HG03457 (cell line): ENCODE results near the gene CDKN1C.

ENCODE experiments used
- ATAC-seq: cut with Tn5 transposase; IDR thresholded peaks from one replicate; pipeline ENCODE4 v1.9.1; 2021; ENCODE audit warnings: moderate number of reproducible peaks; ENCODE audit not compliant: unreplicated experiment

Gene CDKN1C

DNA sequence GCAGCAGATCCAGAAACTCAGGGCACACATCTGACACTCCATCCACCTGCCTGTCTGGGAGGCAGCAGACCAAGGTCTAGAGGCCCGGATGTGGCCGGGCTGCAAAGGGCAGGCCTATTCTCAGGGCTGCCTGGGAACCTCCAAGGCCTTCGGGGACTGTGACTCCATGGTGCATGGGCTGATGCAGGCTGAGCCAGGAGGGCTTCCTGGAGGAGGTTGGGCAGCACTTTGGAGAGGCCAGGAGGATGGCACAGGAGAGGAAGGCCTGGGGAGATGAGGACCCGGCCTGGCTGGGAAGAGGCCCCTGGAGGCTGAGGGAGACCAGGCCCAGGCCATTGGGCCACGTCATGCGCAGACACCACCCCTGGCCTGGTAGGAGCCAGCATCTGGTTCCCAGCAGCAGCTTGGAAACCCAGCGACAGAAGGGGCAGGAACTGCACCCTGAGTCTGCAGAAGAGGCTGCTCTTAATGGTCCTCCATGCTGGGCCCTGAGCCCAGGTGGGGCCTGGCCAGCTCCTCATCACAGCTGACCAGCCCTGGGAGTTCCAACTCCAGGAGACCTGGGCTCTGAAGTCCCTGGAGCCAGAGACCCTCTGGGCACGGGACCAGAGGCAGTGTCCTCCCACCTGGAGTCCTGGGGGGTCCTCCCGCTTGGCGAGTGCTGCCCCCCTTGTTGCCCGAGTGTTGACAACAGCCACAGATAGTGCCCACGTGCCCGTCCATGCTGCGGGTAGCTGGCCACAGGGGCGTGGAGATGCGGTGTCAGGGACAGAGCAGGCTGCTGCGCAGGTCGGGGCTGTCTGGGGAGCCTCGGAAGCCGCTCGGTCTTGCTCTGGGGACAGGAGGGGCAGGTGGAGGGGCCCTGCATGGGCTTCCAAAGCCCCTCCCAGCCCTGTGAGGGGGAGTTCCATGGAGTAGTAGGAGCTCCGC is 38.1 kb upstream of the CDKN1C start:
- ATAC-seq: no peak

DNA sequence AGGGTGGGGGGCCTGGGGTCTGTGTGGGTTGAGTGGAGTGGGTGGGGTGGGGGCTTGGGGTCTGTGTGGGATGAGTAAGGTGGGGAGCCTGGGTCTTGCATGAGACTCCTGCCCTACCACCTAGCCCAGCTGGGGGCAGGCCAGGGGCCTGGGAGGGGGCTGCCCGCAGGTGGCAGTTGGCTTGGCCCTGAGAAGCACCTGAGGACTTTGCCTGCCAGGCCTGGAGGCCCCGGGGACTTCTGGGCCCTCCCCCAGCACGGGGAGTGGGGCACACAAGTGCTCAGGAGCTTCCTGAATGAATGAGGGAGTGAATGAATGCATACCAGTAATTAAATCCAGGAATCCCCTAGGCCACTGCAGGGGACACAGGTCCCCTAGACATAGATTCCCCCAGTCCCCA is 37.1 kb upstream of the CDKN1C start:
- no peak for ATAC-seq

DNA sequence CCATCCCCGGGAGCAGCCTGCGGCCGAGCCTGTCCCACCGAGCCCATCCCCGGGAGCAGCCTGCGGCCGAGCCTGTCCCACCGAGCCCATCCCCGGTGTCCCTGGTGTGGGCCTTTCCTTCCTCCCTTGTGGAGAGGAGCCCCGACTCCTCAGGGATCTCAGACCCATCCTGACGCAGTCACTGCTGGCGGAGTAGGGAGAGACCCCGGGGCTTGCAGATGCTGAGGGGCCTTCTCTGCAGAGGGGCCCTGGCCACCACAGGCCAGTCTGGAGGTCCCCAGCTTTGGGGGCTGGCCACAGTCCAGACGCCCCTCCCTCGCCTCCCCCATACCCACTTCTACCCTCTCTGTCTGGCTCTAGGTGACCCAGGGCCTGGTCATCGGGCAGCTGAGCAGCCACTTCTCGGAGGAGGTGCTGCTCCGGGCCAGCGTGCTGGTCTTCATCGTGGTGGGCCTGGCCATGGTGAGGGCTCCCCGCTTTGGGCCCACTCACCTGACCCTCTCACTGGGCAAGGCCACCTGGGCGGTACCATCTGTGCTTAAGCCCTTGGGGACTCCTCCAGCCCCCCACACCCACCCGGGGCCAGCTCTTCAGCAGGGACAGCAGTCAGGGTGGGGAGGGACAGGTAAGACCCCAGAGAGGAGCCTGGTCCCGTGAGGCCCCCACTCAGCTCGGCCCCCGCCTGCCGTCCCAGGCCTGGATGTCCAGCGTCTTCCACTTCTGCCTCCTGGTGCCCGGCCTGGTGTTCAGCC is 36.3 kb upstream of the CDKN1C start:
- no peak for ATAC-seq

DNA sequence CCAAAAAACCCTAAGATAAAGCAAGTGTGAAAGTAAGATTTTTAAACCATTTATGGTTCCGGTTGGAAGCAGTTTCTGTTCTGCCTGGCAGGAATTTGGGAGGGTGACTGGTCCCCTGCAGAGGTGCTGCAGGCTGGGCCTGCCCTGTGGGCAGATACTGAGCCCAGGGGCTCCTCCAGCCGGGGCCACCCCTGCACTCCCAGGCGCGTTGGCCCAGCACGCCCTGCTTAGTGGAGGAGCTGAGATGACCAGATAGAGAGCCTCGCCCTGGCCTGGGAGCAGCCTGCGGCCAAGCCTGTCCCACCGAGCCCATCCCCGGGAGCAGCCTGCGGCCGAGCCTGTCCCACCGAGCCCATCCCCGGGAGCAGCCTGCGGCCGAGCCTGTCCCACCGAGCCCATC is 35.7 kb upstream of the CDKN1C start:
- ATAC-seq: no peak

DNA sequence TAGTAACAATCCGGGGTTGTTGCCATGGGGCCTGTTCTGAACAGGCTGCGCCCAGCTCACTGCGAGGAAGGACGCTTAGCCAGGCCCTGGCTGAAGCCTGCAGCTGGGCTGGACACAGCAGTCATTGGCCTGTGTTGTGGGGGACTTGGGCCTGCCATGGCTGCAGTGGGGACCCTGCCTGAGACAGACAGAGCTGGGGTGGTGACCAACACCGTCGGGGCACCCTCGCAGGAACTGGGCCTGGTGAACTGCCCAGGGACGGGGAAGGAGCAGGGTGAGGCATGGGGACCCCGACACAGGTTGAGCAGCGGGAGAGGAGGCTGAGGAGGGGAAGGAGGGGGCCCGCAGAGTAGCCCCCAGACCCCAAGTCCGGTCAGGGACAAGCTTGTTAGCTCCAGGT is 34.8 kb upstream of the CDKN1C start:
- no peak for ATAC-seq

DNA sequence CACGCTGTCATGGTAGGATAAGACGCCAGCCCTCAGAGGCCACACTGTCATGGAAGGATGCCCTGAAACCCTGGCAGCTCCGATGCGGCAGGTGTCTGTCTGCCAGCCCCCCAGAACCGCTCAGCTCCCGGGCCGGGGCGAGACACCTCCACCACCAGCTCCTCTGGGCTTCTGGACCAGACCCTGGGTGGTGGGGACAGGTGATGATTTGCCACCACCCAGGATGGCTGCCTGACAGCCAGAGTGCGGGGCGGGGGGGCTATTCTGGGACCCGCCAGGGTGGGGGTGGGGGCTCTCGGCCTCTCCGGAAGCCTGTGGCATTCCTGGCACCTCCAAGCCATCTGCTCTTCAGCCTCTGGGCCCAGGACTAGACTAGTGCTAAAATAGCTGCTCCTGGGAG is 34.3 kb upstream of the CDKN1C start:
- ATAC-seq: no peak

DNA sequence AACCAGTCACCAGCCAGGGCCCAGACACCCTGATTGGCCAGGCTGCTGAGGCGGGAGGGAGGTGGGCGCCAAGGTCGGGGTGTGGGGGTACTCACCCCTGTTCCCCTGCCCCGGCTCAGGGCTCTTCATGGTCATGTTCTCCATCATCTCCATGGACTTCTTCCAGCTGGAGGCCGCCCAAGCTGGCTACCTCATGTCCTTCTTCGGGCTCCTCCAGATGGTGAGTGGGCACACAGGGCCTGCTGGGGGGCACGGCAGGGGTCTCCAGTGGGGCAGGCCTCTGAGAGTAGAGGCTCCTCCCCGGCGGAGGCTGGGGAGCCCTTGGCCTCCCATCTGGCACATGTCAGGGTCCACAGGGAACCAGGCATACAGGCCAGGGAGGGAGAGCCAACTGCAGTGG is 33.6 kb upstream of the CDKN1C start:
- ATAC-seq: no peak

DNA sequence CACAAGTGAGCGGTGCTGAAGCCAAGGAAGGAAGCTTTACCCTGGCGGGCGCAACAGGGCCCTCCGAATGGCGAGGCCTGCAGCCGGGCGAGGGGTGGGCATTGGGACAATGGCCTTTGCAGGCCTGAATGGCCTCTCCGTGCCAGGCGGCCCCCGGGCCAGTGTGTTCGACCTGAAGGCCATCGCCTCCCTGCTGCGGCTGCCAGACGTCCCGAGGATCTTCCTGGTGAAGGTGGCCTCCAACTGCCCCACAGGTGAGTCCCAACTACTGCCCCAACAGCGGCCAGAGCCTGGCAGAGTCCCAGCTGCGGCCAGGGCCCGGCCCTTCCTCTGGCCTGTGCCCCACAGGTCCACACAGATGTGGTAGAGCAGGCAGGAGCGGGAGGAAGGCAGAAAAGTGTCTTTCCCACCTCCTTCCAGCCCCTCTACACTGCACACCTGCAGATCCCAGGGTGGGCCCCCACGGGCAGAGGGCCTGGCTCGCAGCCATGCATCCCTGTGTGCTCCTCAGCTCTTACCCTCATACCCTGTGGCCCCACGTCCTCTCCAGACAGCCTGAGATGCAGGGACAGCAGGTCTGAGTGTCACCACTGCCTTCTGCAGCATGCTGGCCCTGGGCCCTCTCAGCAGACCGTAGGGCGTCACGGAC is 32.4 kb upstream of the CDKN1C start:
- no peak for ATAC-seq

DNA sequence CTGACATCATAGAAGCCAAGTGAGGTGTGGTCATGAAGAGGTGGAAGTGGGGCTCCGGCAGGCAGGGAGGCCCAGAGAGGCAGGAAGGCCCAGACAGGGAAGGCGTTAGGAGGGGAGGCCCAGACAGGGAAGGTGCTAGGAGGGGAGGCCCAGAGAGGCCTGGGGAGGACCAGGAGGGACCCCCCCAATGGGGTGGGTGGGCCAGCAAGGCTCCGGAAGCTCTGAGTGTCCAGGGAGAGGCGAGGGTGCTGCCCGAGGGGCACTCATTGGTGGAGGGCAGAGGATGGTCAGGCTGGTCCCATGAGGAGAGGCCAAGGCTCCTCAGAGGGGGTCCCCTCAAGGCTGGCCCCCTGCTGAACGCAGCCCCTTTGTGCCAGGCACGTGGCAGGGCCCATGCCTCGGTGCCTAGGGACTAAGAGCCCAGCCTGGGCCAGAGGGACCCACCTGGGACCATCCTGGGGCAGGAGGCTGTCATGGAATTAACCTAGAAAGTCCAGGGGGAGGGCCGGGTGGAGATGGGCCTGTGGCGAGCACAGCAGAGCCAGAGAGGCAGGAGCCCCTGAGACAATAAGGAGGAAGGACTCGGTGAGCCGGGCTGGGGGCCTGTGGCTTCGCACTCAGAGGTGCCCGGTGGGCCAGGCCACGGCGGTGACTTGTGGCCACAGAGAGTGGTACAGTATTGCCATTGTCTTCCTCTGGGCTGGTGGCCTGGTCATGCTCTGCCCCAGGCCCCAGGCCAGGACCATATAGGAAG is 31.5 kb upstream of the CDKN1C start:
- ATAC-seq: no peak

DNA sequence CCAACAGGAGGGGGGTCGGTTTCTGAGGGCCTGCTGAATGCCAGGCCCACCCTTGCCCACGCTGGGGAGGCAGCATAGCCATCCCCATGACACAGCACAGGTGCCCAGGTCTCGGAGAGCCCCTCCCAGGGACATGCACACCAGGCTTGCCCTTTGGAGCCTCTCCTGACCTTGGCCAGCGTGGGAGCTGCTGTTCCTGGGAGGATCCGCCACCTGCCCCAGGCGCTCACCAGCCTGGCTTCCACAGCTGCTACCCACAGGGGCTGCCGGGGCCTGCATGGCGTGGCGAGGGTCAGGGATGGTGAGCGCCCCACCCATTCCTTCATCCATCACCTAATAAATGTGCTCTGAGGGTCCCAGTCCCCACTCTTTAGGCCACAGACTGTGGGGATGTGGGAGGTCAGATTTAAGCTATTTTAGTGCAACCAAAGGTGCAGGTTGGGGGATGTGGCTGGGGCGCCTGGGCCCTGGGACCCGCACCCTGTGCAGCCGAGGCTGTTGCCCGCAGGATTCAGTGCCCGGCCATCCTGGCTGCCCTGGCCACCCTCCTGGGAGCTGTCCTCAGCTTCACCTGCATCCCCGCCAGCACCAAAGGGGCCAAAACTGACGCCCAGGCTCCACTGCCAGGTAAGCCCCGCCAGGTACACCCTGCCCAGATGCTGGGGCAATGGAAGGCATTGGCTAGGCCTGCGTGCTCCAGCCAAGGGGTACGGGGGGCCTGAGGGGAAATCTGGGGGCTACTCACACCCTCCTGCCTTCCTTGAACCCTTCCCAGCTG is 30.7 kb upstream of the CDKN1C start:
- no peak for ATAC-seq

DNA sequence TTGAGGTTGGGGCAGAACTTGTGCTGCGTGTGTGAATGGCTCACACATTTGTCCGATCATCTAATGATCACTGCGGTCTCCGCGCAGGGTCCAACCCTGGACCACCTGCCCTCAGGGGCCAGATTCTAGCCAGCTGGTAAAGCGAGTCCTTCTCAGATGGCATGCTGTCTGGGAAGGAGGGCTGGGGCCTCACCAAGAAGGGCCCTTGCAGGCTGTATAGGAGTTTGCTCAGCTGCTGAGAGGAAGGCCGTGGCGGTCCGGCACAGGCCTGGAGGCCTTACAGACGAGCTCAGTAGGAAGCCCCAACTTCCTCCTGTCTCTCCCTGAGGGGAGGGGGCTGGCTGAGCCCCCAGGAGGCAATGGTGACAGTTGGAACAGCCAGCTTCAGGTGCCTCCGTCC is 29.9 kb upstream of the CDKN1C start:
- ATAC-seq: no peak

DNA sequence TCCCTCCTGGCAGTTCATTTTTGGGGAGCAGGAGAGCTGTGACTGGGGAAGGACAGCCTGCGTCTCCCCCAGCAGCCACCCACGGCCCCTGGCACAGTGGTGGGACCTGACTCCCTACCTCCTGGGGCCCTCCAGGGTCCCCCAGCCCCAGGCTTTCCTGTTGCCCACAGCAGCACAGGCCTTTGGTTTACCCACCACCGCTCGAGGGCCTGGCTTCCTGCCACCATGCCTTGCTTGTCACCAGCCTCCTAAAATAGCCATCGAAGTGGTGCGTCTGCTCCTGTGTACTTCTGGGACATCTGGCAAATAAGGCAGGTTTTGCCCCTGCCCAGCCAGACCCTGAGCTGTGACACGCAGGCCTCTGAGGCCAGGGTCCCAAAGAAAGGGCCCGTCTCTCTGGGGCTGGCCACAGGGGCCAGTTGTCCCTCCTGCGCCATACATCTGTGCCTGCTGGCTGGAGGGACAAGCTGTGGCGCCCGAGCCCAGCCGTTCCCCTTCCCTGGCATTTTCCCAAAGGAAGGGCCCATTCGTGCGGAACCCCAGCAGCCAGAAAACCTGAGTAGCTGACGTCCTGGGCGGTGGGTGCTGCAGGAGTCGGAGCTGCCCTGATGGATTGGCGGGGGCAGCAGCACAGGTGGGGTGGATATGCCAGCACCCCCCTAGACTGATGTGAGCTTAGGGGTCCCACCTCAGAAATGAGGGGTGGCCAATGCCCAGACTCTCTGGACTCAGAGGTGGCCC is 29.1 kb upstream of the CDKN1C start:
- ATAC-seq: no peak

DNA sequence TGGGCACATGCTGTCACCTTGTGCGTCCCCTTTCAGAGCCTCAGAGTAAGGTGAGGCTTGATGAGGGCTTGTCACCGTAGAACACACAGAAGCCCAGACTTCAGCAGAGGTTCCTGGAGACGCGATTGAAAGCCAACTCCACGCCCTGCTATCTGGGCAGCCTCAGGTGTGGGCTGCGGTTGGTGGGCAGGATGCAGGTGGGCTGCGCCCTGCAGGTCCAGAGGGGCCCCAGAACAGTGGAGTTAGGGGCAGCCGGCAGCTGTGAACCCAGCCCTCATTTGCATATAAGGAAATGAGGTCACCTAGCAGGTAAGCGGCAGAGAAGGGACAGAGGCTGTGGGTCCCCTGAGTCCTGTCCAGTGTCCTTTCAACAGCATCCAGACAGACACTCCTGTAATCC is 28.2 kb upstream of the CDKN1C start:
- no peak for ATAC-seq

DNA sequence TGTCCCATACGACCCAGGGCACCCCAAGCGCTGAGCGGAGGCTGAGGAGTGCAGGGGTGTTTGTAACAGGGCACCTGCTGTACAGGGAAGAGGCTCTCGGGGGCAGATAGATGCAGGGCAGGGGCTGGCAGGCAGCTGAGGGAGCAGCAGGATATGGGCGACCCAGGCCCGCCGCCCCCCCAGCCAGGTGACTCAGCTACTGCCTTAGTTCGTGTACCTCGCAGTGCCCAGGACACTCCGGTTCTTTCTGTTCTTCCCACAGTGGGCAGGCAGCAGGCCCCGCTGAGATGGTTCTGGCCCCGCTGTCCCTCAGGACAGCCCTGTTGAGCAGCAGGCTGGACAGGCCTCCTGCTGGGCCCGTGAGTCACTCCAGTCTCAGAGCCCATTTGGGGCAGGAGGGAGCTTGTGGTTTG is 27.4 kb upstream of the CDKN1C start:
- ATAC-seq: no peak

DNA sequence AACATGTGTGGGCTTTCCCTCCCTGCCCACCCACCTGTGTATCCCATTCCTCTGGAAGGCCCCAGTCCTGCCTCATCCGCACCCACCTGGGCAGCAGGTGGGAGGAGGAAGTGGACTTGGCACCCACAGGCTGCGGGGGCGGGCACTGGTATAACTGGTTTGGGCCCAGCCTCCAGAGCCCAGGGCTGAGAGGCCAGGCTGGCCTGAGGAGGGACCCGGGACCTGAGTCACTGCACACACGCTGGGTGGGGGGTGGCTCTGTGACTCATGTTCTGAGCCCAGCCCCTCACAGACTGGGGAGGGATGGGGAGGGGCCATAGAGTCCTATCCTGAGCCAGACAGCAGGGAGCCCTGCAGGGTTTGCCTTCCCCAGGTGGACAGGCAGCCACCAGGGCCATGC is 26.9 kb upstream of the CDKN1C start:
- no peak for ATAC-seq

DNA sequence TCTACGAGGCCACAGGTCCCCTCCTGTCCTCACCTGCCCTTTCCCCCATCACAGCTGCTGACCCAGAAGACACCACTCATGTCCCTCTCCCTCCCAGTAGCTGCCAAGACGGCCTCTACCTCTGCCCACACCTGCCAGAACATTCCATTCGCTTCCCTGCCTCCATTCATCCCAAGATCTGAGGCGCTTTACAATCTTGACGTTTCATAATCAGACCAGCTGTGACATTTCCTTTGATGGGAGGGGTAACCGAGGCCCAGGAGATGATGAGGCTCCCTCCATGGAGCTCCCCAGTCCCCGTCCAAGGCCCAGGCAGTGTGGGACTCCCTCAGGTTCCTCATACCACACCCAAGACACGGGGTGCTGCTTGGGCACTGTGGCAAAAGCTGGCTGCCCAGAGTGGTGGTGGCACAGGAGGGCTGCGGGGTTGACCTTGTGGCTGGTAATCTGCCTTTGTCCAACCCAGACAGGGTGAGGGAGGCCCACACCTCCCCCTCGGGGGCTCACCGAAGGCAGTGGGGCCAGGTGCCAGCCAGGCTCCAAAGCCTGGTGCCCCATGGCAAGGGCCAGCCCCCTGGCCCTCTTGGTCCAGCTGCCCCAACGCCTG is 26.3 kb upstream of the CDKN1C start:
- no peak for ATAC-seq

DNA sequence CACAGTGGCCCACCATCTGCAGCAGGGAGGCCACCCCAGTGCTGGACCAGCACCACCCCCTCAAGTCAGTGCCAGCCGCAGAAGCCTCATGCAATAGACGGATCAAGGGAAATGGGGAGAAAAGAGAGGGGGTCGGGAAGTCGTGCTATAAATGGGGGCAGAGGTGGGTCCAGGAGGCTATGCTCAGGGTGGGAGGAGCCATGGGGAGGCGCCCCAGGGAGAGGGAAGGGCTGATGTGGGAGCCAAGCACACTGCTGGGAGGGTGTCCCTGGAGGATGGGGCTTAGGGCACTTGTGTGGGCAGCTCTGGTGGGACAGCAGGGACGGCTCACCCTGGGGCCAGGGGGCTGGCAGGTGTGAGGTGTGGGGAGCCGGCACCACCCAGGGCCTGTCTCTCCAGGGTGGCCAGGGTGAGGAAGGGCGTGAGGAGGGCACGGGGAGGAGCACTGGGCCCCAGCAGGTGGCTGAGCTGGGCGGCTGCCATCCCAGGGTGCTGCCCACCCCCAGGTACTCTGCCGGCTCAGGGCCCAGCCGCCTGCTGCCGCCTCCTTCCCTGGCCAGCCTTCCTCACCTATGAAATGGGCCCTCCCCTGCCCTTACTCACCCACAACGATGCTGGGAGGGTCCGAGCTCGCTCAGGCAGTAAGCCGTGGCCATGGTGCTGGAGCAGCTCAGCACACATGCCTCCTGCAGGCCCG is 25.7 kb upstream of the CDKN1C start:
- ATAC-seq: no peak

DNA sequence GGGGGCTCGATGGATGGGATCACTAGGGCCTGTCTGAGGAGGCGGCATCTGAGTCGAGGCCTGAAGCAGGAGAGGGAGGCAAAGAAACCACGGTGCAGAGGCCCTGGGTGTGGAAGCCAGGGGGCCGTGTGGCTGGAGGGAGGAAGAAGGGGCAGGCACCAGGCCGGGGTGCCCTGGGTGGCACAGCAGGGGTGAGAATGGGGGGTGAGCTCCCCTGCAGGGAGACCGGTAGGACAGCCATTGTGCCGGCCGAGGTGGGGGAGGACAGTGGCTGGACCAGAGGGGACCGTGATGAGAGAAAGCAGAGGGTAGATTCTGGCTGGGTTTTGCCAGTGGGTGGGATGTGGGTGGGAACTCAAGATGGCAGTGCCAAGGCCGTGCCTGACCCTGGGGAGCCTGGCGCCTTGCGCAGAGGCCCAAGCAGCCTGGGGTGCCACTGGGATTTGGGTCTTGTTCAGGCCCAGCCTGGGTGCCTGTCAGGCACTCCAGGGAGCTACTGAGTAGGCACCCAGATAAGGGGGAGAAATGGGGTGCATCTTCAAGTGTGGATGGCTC is 24.9 kb upstream of the CDKN1C start:
- no peak for ATAC-seq
